ENCODE data around the gene SLC6A13. TPM values are rescaled to one million over a fixed set of nuclear protein-coding genes. Genes with fewer than 3 reads are reported as not detected.

SLC6A13 gene
- total RNA-seq, 1 donor from 2014 or later: 0.91 TPM

- TF ChIP-seq, protein P1, sequence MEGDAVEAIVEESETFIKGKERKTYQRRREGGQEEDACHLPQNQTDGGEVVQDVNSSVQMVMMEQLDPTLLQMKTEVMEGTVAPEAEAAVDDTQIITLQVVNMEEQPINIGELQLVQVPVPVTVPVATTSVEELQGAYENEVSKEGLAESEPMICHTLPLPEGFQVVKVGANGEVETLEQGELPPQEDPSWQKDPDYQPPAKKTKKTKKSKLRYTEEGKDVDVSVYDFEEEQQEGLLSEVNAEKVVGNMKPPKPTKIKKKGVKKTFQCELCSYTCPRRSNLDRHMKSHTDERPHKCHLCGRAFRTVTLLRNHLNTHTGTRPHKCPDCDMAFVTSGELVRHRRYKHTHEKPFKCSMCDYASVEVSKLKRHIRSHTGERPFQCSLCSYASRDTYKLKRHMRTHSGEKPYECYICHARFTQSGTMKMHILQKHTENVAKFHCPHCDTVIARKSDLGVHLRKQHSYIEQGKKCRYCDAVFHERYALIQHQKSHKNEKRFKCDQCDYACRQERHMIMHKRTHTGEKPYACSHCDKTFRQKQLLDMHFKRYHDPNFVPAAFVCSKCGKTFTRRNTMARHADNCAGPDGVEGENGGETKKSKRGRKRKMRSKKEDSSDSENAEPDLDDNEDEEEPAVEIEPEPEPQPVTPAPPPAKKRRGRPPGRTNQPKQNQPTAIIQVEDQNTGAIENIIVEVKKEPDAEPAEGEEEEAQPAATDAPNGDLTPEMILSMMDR (IDR thresholded peaks at IDR 0.05; ENCODE audit: partially characterized antibody, unreplicated experiment): no peak
- H3K27me3 Mint-ChIP-seq (ENCODE audit: unreplicated experiment): no peaks in the 10 kb centered on the region
- DNase-seq: no peak
- no peak overlapping the region for H3K4me3 Mint-ChIP-seq (ENCODE audit: unreplicated experiment)
- H3K4me1 Mint-ChIP-seq (ENCODE audit: low read depth, unreplicated experiment): no peaks in the 10 kb centered on the region
- H3K27ac Mint-ChIP-seq (ENCODE audit: unreplicated experiment): no peak overlapping the region
- H3K9me3 Mint-ChIP-seq (ENCODE audit: unreplicated experiment): peaks cover 1% of the 10 kb centered on the region
- peaks cover 9% of the 10 kb centered on the region for H3K36me3 Mint-ChIP-seq (ENCODE audit: unreplicated experiment)
These were observed 15.4 kb downstream of the SLC6A13 start for GRCh38 chr12:247271-247670.

- DNase-seq: no peak
- H3K4me1 Mint-ChIP-seq (ENCODE audit: low read depth, unreplicated experiment): no peaks in the 10 kb centered on the region
- H3K9me3 Mint-ChIP-seq (ENCODE audit: unreplicated experiment): peaks cover 4% of the 10 kb centered on the region
- no peak overlapping the region for H3K4me3 Mint-ChIP-seq (ENCODE audit: unreplicated experiment)
- H3K27me3 Mint-ChIP-seq (ENCODE audit: unreplicated experiment): no peaks in the 10 kb centered on the region
- no peak overlapping the region for H3K27ac Mint-ChIP-seq (ENCODE audit: unreplicated experiment)
- H3K36me3 Mint-ChIP-seq (ENCODE audit: unreplicated experiment): peaks cover 8% of the 10 kb centered on the region
- TF ChIP-seq, protein P1 (IDR thresholded peaks at IDR 0.05; ENCODE audit: partially characterized antibody, unreplicated experiment): no peak
These were observed 19.3 kb downstream of the SLC6A13 start for GRCh38 chr12:243381-243780.

GRCh38 chr12:242496-242895 lies 20.1 kb downstream of the SLC6A13 start:
- Mint-ChIP-seq H3K36me3 (ENCODE audit: unreplicated experiment) (peaks cover 8% of the 10 kb centered on the region), H3K4me1 (ENCODE audit: low read depth, unreplicated experiment) (no peaks in the 10 kb centered on the region), H3K27me3 (ENCODE audit: unreplicated experiment) (no peaks in the 10 kb centered on the region), H3K4me3 (ENCODE audit: unreplicated experiment) (no peak overlapping the region), H3K9me3 (ENCODE audit: unreplicated experiment) (peaks cover 5% of the 10 kb centered on the region), H3K27ac (ENCODE audit: unreplicated experiment) (no peak overlapping the region)
- TF ChIP-seq, protein P1 (IDR thresholded peaks at IDR 0.05; ENCODE audit: partially characterized antibody, unreplicated experiment): no peak
- DNase-seq: no peak

DNA sequence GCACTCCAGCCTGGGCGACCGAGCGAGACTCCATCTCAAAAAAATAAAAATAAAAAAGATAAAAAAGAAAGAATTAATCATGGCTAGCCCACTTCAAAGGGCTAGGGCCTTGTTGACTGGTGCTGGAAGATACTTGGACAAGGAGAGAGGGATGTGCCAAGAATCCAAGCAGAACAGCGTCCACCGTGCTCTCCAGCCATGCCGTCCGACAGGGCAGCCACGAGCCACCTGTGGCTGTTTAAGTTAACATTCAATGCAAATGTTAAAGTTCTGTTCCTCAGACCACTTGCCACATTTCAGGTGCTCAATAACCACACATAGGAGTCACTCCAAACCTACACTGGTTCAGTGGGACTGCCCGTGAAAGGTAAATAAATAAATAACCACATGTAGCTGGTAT lies 21.4 kb downstream of the SLC6A13 start:
- H3K4me3 Mint-ChIP-seq (ENCODE audit: unreplicated experiment): no peak overlapping the region
- DNase-seq: no peak
- H3K36me3 Mint-ChIP-seq (ENCODE audit: unreplicated experiment): peaks cover 8% of the 10 kb centered on the region

GRCh38 chr12:240566-240965 lies 22.1 kb downstream of the SLC6A13 start:
- H3K27me3 Mint-ChIP-seq (ENCODE audit: unreplicated experiment): no peaks in the 10 kb centered on the region
- no peaks in the 10 kb centered on the region for H3K4me1 Mint-ChIP-seq (ENCODE audit: low read depth, unreplicated experiment)
- no peak overlapping the region for H3K4me3 Mint-ChIP-seq (ENCODE audit: unreplicated experiment)
- H3K27ac Mint-ChIP-seq (ENCODE audit: unreplicated experiment): no peak overlapping the region
- peaks cover 11% of the 10 kb centered on the region for H3K9me3 Mint-ChIP-seq (ENCODE audit: unreplicated experiment)
- TF ChIP-seq, protein P1 (IDR thresholded peaks at IDR 0.05; ENCODE audit: partially characterized antibody, unreplicated experiment): no peak
- H3K36me3 Mint-ChIP-seq (ENCODE audit: unreplicated experiment): peaks cover 13% of the 10 kb centered on the region
- no peak for DNase-seq

More for the DNA sequence above, 21.4 kb downstream of the SLC6A13 start:
- H3K27ac Mint-ChIP-seq (ENCODE audit: unreplicated experiment): no peak overlapping the region
- TF ChIP-seq, protein P1 (IDR thresholded peaks at IDR 0.05; ENCODE audit: partially characterized antibody, unreplicated experiment): no peak
- H3K27me3 Mint-ChIP-seq (ENCODE audit: unreplicated experiment): no peaks in the 10 kb centered on the region
- H3K9me3 Mint-ChIP-seq (ENCODE audit: unreplicated experiment): peaks cover 7% of the 10 kb centered on the region
- H3K4me1 Mint-ChIP-seq (ENCODE audit: low read depth, unreplicated experiment): no peaks in the 10 kb centered on the region

Measured in glutamatergic neuron (in vitro differentiated cells).